GM18861 (cell line): ENCODE data around the gene WAC.
A peak's percentile ranks its signal among the peaks of the same experiment; 100 is the strongest.

ENCODE experiments used
- ATAC-seq: cut with Tn5 transposase; IDR thresholded peaks from one replicate; pipeline ENCODE4 v1.9.1; 2021; ENCODE audit not compliant: unreplicated experiment

The WAC gene

DNA sequence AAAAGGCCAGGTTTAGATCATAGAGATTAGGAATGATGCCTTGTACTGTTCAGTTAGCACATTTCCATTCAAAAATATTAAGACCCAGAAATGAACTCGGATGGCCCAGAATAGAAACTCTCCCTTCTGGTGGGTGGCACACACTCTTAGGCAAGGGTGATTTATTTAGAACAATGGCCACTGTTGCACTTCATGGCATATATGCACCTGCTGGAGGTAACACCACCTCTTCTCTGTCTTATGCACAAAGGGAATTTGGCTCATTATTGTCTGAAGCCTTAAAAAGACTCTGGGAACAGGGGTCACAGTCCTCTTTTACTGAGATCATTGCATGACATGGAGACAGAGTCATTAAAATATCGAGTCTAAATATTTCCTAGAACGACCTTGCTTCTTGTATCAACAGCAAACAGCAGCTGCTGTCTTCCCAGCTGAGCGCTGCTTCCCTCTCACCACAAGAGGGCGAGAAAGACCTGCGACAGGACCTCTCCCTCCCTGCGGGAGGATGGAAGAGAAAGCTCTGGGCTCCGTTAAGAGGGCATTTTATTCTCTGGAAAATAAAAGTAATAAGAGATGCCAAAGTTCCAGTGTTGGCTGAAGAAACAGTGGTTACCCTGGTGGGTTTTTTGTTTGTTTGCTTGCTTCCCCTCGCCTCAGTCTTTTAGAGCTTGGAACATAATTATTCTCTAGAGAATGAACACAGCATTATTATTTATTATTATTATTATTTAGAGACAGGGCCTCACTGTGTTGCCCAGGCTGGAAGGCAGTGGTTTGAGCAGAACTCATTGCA, 130.9 kb downstream of the WAC start:
- ATAC-seq, result peak; percentile 80

DNA sequence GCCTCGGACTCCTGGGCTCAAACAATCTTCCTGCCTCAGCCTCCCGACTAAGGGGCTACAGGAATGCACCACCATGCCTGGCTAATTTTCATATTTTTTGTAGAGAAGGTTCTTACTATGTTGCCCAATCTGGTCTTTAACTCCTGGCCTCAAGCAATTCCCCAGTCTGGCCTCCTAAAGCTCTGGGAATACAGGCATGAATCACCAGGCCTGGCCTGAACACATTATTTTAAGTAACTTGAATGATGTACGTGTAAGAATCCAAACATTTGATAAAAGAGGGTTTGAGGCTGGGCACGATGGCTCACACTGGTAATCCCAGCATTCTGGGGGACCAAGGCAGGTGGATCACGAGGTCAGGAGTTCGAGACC, 131.4 kb downstream of the WAC start:
- ATAC-seq, result no peak

DNA sequence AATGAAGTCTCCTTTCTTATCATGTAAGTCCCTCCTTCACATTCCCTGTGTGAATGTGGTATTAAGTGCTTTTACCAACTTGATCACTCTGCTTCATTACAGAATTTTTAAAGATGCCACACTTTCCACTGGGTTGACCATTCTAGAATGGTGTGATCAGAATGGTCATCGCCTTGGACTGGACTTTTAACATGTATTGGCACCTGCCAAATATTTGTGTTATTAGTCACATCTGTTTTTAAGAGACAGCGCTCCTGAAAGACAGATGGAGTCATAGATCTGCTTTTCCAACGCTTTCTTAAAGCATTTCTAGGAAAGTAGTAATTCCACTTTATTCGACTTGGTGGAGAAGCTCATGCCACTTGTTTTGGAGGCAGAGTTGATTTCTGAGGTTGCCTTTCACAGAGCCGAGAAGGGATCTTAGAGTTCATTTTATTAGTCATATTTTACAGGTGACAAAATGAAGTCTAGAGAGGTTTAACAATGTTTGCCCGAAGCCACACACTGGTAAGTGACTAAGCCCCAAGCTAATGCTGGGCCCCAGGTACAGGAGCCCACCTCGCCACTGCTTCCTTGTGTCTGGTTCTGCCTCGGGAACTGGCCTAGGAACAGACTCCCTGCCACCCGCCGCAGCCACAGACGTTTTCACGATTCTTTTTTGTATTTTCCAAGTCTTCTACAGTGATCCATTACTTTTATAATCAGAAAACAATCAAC, 134.0 kb downstream of the WAC start:
- no peak for ATAC-seq

GRCh38 chr10:28668363-28669226, 135.7 kb downstream of the WAC start:
- ATAC-seq, result no peak

DNA sequence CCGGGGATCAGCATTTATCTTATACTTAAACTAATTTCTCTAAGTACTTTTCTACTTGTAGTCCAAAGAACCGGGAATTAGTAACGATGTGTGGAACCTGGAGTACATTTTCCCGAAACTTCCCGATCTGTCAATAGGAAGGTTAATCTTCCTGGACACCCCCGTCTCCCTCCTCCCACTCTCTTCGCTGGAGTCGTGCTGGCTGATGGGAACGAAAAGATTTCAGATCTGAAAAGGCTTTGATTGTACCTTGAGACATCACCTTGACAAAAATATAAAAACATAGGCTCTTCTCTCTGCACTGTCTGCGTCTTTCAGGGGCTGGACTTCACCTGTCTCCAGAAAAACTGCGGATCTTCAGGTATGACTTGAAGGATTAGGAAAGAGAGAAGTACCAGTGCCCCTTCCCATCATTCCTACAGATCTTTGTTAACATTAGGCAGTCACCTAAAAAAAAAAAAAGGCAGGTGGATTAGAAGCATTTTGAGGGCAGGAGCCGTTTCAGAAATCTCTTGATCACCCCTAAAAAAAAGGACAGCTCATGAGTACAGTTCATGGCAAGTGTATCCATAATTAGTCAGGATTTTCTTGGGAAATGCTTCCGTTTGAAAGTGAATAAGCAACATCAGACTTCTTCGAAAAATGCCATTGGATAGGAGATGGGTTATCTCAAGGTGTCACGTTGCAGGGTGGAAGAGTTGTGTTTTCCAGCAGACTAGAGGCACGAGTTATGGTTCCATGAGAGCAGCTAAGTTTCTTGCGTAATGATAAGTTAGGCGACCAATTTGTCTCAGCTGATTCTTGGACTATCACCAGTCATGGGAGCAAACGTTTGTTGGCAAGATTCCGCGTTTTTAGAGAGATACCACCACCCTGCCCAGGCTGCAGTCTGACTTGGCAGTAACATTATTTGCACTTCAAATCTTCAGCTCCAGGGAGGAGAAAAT, 136.6 kb downstream of the WAC start:
- ATAC-seq, result no peak
